Thoracic aorta (tissue), 2 donors: ENCODE data around the gene ACOT11. TPM values are rescaled to one million over a fixed set of nuclear protein-coding genes. Genes with fewer than 3 reads are reported as not detected.

Source experiments
- ATAC-seq: fragments of 150-250 bp; one replicate; pipeline ENCODE4 v1.8.0; 2017; ENCODE audit warnings: low read depth; ENCODE audit not compliant: insufficient number of reproducible peaks, low FRiP score
- DNase-seq: peaks from one replicate; pipeline ENCODE4 v3.0.0-alpha.2; 2020; ENCODE audit warnings: low spot score
- H3K27ac ChIP-seq, 2 donors: fragments of 200-600 bp; sonication (generic); 1 replicate in 1 of 2; 2 replicates in 1 of 2; pipeline ENCODE4 v1.5.1; 2016; ENCODE audit warnings: mild to moderate bottlenecking in 2 of 2, moderate library complexity in 2 of 2
- H3K27me3 ChIP-seq: fragments of 200-600 bp; sonication (generic); replicated peaks from 2 replicates; pipeline ENCODE4 v1.6.0; 2016; ENCODE audit warnings: mild to moderate bottlenecking; ENCODE audit not compliant: insufficient read depth
- H3K36me3 ChIP-seq: fragments of 200-600 bp; sonication (generic); one replicate; pipeline ENCODE4 v1.5.1; 2016
- H3K4me1 ChIP-seq, 2 donors: fragments of 200-600 bp; sonication (generic); 1 replicate in 1 of 2; 2 replicates in 1 of 2; pipeline versions ENCODE4 v1.5.1 to v1.6.0; 2016; ENCODE audit warnings: low read depth in 2 of 2, mild to moderate bottlenecking in 1 of 2; ENCODE audit not compliant: control insufficient read depth in 1 of 2
- H3K4me3 ChIP-seq: fragments of 200-600 bp; sonication (generic); 2 replicates; pipeline ENCODE4 v1.5.1; 2016; ENCODE audit warnings: mild to moderate bottlenecking
- H3K9me3 ChIP-seq: fragments of 200-600 bp; sonication (generic); 2 replicates; pipeline ENCODE4 v1.5.1; 2016
- CTCF ChIP-seq: fragments of 200-600 bp; sonication (generic); IDR thresholded peaks from one replicate; pipeline ENCODE4 v1.5.1; 2019; ENCODE audit warnings: antibody characterized with exemption
- total RNA-seq, 2 donors: library from RNA; depleted of rRNA; stranded (reverse); fragments of >200 nt; gene quantifications; one replicate each; pipeline versions ENCODE4 v1.1.0 to v1.2.3, GENCODE V29; 2016

ACOT11 gene
- total RNA-seq, 2 donors from 2014 or later, result 19.3 to 23.6 TPM

GRCh38 chr1:54577612-54578011, 29.6 kb downstream of the ACOT11 start:
- TF ChIP-seq CTCF, result no peak
- Histone ChIP-seq H3K9me3 (no peaks in the 10 kb centered on the region), H3K36me3 (no peaks in the 10 kb centered on the region), H3K4me1 (peaks cover 28 to 41% of the 10 kb centered on the region in 2 donors), H3K27me3 (no peaks in the 10 kb centered on the region), H3K4me3 (no peak overlapping the region), H3K27ac (peak overlapping the region; percentile 66 to 68)
- no peak for ATAC-seq
- DNase-seq, result no peak

- Histone ChIP-seq H3K9me3 (no peaks in the 10 kb centered on the region), H3K4me3 (no peak overlapping the region), H3K27me3 (no peaks in the 10 kb centered on the region), H3K27ac (peak overlapping the region; percentile 55 to 97), H3K36me3 (no peaks in the 10 kb centered on the region), H3K4me1 (peaks cover 28 to 55% of the 10 kb centered on the region in 2 donors)
- DNase-seq (no peak), ATAC-seq (no peak)
- TF ChIP-seq CTCF, result no peak
Measured at GRCh38 chr1:54579337-54579781, 31.3 kb downstream of the ACOT11 start.

GRCh38 chr1:54580856-54581550, 33.0 kb downstream of the ACOT11 start:
- ATAC-seq (peak; percentile 2), DNase-seq (no peak)
- no peaks in the 10 kb centered on the region for H3K36me3 ChIP-seq
- no peak overlapping the region for H3K4me3 ChIP-seq
- H3K9me3 ChIP-seq, result no peaks in the 10 kb centered on the region
- no peak for TF ChIP-seq CTCF
- H3K4me1 ChIP-seq, result peaks cover 28 to 55% of the 10 kb centered on the region in 2 donors
- H3K27me3 ChIP-seq, result no peaks in the 10 kb centered on the region
- peak overlapping the region; percentile 90 to 97 for H3K27ac ChIP-seq

GRCh38 chr1:54581621-54582035, 33.6 kb downstream of the ACOT11 start:
- H3K9me3 ChIP-seq, result no peaks in the 10 kb centered on the region
- no peaks in the 10 kb centered on the region for H3K36me3 ChIP-seq
- DNase-seq (peak; percentile 90), ATAC-seq (peak; percentile 72)
- H3K27me3 ChIP-seq, result no peaks in the 10 kb centered on the region
- no peak overlapping the region for H3K4me3 ChIP-seq
- H3K27ac ChIP-seq, result peak overlapping the region; percentile 90 to 97
- TF ChIP-seq CTCF, result no peak
- H3K4me1 ChIP-seq, result peaks cover 28 to 51% of the 10 kb centered on the region in 2 donors

- TF ChIP-seq CTCF, result no peak
- no peaks in the 10 kb centered on the region for H3K27me3 ChIP-seq
- ATAC-seq (no peak), DNase-seq (no peak)
- H3K4me1 ChIP-seq, result peaks cover 27 to 48% of the 10 kb centered on the region in 2 donors
- H3K9me3 ChIP-seq, result no peaks in the 10 kb centered on the region
- peak overlapping the region; percentile 89 to 97 for H3K27ac ChIP-seq
- no peak overlapping the region for H3K4me3 ChIP-seq
- no peaks in the 10 kb centered on the region for H3K36me3 ChIP-seq
Measured at GRCh38 chr1:54582566-54583306, 34.7 kb downstream of the ACOT11 start.
